ENCODE data around the gene CDC42SE2.

DNA sequence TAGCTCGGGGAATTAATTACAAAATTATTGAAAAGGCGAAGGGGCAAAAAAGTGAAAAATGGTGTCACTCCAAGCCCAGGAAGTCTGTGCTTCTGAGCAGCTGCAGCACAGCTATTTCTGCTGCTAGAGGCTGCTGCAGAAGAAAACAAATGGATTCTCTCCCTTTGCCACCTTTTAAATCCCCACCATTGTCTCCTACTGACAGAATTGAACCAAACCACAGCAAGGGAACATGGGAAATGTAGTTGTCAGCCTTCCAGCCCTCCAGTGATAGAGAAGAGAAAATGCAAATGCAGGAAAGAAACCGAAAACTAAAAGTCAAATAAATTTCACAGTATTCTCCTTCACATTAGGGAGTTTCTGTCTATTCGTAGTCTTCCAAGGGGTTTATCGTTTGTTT lies 33.4 kb upstream of the CDC42SE2 start:
- TF ChIP-seq CTCF (conservative IDR thresholded peaks at IDR 0.05 in 1 of 2, IDR thresholded peaks at IDR 0.05 in 1 of 2; ENCODE audit: extremely low read depth in 1 of 2, insufficient read depth in 1 of 2, low read depth in 1 of 2, low read length in 2 of 2) (no peak), EZH2 (IDR thresholded peaks at IDR 0.05; ENCODE audit: borderline replicate concordance, low read length) (no peak)
